NCI-H526 treated with DMSO at 0.1 percent for 48 hours (cell line): ENCODE results near the gene FKBP14.
"Not testable (repeated sequence)": the region's sequence is repeated elsewhere in the genome, so short reads cannot be mapped to it uniquely, and the experiment has no call there.

Experiments used
- DNase-seq: peaks from one replicate; lab custom pipeline; 2025; lab: John Stamatoyannopoulos, UW

Gene FKBP14, protein sequence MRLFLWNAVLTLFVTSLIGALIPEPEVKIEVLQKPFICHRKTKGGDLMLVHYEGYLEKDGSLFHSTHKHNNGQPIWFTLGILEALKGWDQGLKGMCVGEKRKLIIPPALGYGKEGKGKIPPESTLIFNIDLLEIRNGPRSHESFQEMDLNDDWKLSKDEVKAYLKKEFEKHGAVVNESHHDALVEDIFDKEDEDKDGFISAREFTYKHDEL

DNA sequence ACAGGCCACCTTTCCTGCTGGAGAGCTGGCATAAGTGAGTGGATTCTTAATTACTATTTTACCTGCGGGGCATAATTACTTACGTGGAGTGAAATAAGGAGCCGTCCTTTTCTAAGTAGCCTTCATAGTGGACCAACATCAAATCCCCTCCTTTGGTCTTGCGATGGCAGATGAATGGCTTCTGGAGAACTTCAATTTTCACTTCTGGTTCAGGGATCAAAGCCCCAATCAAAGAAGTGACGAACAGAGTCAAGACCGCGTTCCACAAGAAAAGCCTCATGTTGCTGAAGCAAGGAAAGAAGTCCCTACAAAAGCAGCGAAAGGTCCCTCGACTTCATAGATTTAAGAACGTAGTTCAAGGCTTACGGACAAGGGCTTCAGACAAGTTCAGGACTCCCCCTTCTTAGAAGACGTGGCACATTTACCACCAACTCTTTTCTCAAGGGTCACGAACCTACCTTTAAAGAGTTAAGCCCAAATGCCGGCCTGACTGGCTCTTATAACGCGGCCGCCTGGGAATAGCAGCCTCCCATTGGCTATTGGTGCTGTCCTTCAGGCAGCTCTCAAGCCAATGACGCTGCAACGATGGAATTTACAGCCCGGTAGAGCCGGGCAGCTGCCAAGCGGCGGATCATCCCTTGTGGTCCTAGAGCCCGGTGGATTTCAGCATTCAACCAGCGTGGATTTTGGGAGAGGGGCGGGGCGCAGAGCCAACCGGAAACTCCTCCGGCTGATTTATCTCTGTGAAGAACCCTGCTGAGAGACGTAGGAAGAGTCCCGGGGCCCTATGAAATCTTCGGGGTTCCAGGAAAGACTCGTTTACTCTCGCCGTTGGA lies at the start of gene FKBP14:
FKBP14 (minus strand) TSS at position 474 of the 836 bp plus-strand sequence; CDS start at position 280, 194 bp downstream.
- peak; percentile 98 for DNase-seq

DNA sequence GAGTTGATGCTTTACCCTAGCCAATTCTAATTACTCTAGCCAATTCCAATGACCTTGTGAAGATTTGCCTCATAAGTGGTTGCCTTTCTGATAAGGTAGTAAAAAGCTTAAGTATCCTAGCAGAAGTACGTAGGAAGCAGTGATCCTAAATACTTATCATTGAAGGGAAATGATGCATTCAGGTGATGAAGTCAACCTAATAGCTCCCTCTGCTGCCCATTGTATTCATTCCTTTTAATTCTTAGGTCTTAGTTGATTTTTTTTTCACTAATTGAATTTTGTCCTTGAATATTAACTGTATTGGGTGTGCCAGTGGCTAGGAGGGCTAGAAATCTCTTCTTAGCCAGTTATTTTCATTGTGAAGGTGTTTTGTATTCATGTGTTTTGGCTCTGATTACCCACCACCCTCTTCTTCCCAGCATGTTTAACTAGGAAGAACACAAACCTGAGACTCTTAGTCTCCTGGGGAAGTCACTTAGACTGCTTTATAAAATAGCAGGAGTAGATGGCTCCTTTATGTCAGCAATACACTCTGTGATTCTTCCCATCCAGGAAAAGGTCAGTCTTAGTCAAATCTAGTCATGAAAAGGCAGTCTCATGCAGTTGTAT lies 48.0 kb upstream of the FKBP14 start:
- DNase-seq, result peak; percentile 67

DNA sequence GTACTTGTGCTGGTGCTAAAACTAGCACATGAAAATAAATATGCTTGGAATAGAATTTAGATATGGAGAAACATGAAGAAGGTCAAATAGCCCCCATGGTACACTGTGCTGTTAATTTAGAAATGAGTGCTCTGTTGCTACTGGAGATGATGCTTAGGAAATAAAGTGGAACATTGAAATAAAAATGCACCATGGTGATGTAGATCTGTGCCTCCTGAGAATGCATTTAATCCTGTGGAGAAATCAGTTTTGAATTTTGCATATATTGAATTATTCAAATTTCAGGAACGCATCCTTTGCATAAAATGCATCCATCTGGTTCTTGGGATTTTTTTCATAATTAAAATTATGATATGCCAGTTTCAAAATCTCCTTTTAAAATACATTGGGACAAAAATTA lies 46.2 kb upstream of the FKBP14 start:
- peak; percentile 88 for DNase-seq

DNA sequence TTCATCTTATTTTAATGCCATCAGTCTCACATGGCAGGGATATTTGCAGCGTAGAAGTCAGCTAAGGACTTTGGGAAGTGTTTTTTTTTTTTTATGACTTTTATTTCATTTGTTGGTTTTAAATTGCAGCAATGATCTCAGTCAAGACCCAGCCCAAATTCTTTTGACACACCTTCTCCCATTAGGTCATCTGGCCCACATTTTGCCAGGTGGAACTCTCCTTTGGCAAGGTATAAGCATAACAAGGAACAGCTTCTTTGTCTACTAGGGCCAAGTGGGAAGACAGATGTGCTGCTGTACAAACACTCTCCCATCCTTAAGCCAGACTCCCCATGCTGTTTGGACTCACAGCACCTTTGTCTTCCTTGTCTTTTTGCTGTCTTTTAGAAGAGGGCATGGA lies 43.5 kb upstream of the FKBP14 start:
- no peak for DNase-seq

DNA sequence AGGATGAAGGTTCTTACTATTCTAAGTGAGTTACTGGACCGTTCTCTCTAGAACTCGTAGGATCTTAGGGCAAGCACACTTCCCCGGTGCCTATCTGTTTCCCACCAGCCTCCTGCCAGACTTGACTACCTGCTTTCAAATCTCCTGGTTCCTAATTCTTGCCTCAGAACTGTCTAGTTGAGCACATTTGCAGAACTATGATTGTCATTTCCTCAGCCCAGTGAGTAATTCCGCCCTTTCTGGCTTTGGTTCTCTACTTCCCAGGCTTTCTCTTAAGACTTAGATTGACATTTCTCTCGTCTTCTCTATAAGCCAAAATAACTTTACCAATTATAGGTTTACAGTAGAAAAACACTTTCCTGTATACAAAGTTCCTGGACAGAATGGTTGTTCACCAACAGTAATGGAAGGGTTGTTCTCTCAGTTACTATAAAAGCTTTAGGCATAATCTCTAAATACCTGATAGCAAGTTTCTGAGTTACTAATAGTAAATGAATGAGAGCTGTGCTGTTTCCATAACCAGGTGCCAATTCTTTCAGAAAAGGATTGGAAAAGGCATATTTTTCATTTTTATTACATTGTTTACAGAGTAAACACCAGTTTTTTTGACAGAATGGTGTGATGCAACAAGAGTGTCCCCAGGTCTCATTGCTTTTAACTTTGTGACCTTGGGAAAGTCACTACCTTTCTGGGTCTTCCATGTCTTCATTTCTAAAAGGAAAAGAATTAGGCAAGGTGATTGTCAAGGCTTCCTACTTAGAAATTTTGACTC lies 42.8 kb upstream of the FKBP14 start:
- no peak for DNase-seq

DNA sequence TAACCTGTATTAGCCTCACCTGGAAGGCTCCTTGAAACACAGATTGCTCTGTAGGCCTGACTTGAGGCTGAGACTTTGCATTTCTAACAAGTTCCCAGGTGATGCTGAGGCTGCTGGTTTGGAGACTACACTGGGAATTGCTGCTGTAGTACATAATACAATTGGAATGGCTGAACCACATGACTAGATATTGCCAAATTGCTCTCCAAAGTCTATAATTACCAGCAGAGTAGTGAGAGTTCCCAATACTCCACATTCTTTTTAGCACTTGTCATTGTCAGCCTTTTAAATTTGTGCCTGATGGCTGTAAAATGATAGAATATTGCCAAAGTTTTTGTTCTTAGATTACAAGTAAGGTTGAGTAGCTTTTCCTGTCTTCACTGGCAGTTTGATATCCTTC lies 41.6 kb upstream of the FKBP14 start:
- DNase-seq, result no peak

DNA sequence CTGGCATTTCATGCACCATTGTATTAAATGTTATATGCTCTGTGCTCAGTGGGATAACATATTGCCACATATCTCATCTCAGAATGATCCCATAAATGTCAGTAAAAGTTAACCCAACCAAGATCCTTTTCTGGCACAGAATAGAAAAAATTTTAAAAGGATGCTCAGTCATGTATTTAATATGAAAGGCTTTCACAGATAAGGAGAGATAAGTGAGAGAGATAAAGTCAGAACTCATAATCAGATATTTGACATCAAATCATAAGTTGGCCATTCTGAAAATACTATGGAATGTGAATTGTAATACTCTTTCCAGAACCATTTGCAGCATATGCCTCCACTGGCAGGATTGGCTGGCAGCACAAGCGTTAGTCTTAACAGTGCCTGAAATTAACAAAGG lies 40.2 kb upstream of the FKBP14 start:
- DNase-seq, result no peak

DNA sequence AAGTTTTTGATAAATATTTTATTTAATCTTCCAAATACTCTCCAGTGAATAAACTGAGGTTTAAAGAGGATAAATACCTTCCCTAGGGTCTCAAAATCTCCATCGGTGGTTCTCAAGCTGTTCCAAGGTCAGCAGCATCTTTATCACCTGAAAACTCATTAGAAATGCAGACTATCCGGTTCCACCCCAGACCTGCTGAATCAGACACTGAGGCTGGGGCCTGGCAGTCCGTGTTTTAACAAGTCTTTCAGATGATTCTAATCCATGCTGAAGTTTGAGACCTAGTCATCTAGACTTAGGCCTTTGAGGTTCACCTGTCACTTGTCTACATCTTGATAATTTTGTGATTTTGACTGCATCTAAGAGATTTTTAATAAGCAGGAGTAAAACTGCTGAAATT lies 39.2 kb upstream of the FKBP14 start:
- DNase-seq, result no peak

DNA sequence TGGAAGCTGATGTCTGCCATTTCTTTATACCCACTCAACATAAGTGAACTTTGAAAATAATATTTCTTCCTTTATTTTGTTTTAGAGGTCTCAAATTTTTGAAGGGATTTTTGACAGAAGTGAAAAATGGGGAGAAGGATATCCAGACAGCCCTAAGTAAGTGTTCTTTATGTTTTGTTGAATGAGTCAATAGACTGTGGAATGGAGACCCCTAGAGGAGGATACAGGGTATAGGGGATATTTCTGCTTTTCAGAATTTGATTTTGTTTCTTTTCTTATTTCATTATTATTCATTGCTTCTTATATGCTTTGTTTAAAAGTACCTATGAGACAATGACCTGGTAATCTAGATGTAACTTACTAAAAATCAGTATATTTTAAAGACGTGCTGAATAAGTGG lies 36.1 kb upstream of the FKBP14 start:
- DNase-seq, result peak; percentile 27

DNA sequence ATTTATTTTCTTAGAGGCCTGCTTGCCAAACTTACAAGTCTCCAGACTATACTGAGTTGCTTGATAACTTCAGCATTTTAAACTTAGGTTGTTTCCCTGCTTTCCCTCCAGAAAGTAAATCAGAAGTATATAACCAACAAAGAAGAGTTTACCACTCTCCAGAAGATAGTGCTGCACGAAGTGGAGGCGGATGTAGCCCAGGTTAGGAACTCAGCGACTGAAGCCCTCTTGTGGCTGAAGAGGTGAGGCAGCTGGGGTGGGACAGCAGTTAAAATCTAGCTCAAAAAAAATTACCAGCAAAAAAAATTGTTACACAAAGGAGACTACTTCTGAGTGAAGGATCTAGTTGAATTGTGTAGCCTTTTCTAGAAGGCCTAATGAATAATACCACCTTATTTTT lies 35.3 kb upstream of the FKBP14 start:
- DNase-seq, result not testable (repeated sequence)

DNA sequence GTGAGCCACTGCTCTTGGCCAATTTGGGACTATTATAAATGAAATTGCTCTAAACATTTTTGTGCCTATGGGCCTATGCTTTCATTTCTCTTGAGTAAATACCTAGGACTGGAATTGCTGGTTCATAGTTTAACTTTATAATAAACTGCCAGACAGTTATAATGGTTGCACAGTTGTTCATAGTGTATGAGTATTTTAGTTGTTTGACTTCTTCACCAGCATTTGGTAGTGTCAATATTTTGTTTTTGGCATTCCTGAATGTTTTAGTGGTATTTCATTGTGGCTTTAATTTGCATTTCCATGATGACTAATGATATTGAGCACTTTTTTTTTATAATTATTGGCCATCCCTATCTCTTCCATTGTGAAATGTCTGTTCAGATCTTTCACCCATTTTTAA lies 31.2 kb upstream of the FKBP14 start:
- DNase-seq, result no peak

DNA sequence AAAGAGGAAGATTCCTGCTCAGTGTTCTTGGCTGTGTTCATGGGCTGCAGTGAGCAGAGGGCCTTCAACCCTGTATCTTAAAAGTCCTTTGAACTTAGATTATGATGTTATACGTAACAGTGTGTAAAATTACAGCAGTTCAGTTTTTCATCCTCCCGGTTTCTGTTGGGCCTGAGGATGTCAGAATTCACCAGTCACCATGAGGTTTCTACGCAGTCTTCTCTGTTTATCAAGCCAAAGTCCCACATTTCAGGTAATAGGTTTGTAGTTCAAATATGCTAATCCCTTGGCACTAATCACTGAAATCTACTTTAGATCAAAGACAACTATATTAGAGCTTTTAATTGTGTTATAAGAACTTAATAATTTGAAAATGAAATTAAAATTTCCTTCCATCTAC lies 26.6 kb upstream of the FKBP14 start:
- DNase-seq, result no peak

DNA sequence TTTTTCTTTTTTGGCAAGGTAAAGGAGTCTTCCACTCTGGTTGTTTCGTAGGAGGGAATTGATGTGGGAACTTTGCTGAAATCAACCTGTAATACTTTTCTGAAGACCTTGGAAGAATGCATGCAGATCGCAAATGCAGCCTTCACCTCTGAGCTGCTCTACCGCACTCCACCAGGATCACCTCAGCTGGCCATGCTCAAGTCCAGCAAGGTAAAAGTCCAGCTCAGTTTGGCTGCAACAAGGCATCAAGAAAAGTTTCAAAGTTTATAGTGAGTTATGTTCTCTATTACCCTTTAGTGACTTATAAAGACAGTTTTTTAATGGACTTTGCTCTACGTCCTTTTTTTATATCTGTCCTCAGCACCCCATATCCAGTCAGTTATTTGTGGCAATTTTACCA lies 22.7 kb upstream of the FKBP14 start:
- DNase-seq, result no peak

DNA sequence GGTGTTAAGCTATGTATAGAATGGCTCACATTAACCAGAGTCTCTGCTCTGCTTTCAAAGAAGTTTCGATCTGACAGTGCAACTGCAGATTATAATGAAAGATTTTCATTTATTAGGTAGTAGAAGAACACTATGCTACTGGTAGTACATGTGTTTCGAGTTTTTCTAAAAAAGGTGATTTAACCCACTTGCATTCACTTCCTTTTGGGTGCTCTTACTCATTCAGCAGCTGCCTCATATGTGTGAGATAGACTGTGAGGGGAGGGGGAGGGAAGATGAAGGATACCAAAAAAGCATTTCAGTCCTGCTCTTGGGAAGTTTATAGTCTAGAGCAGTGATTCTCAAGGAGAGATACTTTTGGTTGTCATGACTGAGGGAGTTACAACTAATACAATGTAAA lies 22.1 kb upstream of the FKBP14 start:
- no peak for DNase-seq

DNA sequence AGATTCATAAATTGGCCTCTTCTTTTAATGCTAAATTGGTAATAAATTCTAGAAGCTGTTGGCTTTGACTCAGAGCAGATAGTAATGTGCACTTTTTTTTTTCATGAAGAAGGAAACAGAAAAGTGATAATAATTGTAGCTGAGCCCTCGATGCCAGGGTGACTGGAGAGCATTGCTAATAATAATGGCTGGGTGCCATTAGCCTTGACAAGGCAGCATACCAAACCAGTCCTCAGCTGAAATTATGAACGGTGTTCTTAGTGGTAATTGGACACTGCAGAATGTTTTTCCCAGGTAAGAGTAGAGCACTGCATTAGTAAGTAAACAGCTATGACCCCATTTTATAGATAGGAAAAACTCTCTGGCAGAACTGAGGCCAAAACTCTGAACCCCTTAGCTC lies 20.6 kb upstream of the FKBP14 start:
- DNase-seq, result no peak

DNA sequence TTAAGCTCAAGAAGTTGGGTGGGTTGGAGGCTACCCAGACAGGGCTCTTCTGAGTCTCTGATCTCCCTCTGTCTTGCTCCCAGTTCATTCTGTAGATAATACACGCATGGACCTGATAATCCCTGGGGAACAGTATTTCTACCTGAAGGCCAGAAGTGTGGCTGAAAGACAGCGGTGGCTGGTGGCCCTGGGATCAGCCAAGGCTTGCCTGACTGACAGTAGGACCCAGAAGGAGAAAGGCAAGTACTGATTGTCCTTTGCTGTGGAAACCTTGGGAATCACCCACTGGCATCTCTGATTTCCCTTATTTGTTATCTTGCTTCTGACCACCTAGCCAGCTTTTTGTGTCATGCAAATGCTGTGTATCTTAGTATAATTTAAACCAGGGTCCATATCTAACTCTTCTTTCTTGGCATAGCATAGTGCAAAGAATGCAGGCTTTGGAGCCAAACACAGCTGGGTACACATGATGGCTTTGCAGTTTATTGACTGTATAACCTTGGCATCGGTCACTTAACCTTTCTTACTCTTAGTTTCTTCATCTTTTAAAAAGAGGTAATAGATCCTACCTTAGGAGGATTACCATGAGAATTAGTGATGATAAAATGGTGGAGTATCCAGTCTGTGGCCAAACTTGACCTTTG lies 19.7 kb upstream of the FKBP14 start:
- no peak for DNase-seq

DNA sequence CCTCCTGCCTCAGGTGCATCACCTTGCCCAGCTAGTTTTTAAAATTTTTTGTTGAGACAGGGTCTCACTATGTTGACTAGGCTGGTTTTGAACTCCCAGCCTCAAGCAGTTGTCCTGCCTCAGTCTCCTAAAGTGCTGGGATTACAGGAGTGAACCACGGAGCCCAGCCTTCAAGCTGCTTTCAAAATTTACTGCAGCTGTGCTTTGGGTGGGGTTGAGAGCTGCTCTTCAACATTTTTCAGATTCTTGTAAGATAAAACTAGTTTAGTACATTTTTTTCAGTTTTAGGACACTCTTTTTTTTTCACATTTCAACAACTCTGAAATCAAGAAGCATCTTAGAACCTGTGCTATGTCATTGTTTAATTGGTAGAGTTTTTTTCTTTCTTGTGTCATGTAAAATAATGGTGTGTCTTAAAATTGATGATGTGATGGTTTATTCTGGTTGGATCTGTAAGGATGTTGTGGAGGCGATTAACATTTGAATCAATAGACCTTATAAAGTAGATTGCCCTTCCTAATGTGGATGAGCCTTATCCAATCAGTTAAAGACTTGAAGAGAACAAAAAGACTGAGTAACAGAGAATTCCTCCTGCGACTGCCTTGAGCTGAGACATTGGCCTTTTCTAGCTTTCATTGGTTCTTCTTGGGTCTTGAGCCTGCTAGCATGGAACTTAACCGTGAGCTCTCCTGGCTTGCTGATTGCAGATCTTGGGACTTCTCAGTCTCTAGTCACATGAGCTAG lies 15.2 kb upstream of the FKBP14 start:
- no peak for DNase-seq

DNA sequence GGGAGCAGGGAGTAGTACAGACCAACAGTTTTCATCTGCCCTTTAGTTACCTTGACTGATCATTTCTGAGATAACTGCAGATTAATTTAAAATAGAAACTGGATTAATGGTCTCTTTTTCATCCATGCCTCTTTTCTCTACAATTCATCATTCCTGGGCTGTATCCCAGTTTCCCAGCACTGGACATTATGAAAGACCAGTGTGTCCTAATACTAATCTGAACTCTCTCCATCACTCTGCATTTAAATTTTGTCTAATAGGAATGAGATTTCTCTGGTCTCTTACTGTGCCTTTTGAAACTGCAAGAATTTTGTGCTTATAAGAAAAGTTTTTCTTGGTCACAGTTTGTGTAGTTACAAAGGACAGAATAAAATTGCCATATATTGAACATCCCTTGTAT lies 14.4 kb upstream of the FKBP14 start:
- no peak for DNase-seq

DNA sequence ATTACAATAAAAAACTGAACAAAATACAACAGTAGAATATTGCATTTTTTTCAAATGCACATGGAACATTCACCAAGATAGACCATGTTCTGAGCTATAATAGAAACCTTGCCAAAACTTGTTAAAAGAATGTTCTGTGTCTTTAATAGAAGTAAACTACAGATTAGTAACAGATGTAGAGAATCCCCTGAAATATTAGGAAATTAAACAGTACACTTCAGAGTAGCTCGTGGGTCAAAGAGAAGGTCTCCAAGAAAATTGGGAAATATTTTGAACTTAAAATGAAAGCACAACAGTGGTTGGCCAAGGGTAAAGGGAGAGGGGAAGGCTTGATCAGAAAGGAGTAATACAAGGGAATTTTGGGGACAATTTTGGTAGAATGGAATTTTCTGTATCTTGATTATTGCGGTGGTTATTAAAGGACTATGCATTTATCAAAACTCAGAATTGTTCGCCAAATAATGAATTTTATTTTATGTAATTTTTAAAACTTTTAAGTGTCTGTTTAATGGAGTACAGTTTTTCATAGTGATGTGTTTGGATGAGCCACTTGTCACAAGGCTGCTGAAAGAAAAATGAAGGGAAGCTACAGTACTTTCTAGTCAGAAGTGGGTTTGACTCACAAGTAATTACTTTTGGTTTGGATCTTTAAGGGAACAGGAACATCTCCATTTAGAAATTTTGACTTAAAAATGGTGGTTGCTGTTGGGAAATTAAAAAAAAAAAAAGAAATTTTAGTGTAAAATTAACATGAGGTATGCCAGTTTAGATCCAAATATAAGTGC lies 11.9 kb upstream of the FKBP14 start:
- DNase-seq, result no peak

DNA sequence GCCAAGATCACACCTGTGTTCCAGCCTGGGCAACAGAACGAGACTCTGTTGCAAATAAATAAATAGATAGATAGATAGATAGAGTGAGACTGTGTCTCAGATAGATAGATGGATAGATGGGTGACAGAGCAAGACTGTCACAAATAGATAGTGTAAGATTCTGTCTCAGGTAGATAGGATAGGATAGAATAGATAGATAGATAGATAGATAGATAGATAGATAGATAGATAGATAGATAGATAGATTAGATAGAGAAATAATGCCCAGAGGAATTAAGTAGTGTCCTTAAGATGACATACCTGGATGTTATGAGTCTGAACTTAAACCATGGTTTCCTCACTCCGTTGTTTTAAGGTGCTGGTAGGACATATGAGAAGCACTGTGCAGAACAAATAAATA lies 9.7 kb upstream of the FKBP14 start:
- no peak for DNase-seq

DNA sequence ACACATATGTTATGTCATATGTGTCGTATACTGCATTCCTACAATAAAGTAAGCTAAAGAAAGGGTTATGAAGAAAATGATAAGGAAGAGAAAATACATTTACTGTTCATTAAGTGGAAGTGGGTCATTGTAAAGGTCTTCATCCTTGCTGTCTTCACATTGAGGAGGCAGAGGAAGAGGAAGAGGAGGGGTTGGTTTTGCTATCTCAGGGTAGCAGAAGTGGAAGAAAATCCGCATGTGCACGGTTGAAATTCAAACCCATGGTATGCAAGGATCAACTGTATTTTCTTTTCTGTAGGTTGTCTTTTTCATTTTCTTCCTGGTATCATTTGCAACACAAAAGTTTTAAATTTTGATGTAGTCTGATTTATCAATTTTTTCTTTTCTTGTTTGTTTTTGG lies 8.0 kb upstream of the FKBP14 start:
- DNase-seq, result no peak
